Activated effector memory CD4-positive, alpha-beta T cell treated with anti-CD3 and anti-CD28 coated beads, Interleukin-2, amount 50 U/mL, for 16 hours (primary cell): Measurements from ENCODE around the gene ACTN4.

Experiments
- DNase-seq: peaks from one replicate; pipeline ENCODE4 v3.0.0-alpha.2; 2020

Gene ACTN4

DNA sequence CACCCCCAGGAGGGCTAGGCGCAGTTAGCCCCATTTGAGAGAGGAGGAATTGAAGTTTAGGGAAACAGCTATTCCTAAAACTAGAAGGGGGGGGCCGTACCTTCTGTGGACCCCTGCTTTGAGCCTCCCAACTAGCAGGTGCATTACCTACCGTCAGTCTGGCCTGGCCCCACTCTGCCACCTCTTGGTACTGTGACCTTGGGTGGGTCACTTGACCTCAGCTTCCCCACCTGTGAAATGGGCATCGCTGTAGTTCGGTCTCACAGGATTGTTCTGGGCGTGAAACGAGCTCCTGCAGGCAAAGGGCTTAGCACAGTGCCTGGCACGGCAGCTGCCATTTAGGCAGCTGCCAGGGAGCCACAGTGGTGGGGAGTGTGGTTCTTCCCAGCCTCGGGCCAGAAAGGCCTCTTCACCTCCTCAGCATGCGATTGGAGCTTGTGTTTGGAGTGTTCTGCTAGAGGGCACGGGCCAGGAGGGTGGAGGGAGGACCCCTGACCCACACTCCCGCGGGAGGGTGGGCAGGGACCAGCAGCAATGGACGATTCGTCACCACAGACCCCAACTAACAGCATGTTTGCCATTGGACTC is 64.8 kb downstream of the ACTN4 start:
- no peak for DNase-seq

GRCh38 chr19:38713227-38713649 is 65.8 kb downstream of the ACTN4 start:
- no peak for DNase-seq

DNA sequence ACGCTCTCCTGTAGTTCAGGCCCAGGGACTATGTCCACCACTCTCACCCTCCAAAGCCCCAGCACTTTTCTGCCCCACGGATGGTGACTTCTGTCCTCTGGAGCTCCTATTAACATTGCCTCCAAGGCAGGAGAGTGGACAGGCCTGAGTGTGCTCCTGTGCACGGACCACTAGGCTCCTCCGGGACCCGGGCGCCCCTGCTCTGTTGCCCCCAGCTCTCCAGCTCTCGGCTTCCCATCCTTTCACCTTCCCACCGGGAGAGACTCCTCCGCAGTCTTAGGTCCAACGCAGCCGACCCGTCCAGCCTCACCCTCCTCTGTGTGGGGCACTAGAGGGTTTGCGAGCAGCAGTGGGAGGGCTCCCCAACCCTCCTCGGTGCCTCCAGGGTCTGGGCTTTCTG is 66.4 kb downstream of the ACTN4 start:
- no peak for DNase-seq

DNA sequence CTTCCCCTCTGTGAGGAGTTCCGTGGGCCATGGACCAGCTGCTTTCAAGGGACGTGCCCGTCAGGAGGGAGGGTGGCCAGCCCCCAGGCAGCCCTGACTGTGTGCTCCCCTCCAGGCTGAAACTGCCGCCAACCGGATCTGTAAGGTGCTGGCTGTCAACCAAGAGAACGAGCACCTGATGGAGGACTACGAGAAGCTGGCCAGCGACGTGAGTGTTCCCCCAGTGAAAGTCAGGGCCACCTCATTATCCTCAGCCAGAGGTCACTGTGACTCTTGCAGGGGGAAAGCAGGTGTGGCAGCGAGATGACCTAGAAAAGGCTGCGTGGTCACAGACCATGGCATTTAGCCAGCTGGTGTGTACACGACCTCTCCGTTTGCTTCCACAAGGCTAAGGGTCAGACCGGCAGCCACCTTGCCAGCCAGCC is 66.9 kb downstream of the ACTN4 start:
- no peak for DNase-seq

GRCh38 chr19:38715555-38715954 is 68.1 kb downstream of the ACTN4 start:
- DNase-seq, result no peak

DNA sequence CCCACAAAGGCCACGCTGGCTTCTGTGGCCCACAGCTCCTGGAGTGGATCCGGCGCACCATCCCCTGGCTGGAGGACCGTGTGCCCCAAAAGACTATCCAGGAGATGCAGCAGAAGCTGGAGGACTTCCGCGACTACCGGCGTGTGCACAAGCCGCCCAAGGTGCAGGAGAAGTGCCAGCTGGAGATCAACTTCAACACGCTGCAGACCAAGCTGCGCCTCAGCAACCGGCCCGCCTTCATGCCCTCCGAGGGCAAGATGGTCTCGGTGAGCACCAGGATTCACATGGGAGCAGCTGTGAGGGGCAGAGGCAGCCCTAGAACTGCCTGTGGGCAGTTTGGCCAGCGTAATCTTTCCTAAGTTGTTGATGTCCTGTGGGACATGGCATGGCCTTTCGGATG is 69.6 kb downstream of the ACTN4 start:
- no peak for DNase-seq

DNA sequence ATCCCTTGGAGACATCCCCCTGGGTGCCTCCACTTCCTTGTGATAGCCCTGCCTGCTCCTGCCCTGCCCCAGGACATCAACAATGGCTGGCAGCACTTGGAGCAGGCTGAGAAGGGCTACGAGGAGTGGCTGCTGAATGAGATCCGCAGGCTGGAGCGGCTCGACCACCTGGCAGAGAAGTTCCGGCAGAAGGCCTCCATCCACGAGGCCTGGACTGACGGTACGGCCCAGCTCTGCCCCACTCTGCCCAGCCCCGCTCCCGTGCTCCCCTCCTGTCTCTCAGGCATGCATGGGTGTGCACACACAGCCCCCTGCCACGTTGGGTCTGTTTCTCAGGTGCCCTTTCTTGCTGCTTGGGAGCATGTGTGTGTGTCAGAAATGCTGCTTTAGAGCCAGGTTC is 70.4 kb downstream of the ACTN4 start:
- no peak for DNase-seq

- no peak for DNase-seq
Observed at GRCh38 chr19:38718747-38719543, 71.5 kb downstream of the ACTN4 start.

DNA sequence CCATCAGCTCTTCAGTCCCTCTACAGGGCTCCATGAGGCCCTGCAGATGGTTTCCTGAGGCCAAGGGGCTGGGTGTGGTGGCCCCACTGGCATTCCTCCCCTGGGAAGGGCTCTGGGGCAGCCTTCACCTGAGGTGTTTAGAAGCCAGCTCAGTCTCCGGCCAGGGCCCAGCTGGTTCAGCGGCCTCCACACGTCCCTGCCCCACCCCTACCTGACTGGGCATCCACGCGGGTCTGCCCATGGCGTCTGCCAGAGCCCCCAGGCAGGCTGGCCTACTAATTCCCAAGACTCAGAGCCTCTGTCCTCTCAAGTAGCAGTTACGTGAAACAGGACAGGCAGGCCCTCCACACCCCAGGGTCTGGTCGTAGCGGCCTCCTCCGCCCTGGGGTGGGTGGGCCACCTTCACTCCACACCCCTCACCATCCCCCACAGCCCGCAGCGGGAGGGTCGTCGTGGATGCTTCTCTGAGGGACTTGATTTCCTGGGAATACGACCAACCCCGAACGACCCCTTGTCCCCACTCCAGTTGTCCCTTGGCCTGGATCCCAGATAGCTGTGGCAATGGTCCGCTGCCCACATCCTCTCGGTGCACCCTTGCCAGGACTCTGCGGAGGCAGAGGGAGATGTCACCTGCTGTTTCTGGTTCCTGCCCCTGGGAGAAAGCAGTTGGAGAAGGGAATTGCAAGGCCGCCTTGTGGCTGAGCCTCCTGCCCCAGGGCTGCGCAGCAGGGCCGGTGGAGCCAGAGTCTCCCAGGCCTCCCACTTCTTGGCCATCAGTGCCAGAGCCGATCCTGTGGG is 72.5 kb downstream of the ACTN4 start:
- no peak for DNase-seq

DNA sequence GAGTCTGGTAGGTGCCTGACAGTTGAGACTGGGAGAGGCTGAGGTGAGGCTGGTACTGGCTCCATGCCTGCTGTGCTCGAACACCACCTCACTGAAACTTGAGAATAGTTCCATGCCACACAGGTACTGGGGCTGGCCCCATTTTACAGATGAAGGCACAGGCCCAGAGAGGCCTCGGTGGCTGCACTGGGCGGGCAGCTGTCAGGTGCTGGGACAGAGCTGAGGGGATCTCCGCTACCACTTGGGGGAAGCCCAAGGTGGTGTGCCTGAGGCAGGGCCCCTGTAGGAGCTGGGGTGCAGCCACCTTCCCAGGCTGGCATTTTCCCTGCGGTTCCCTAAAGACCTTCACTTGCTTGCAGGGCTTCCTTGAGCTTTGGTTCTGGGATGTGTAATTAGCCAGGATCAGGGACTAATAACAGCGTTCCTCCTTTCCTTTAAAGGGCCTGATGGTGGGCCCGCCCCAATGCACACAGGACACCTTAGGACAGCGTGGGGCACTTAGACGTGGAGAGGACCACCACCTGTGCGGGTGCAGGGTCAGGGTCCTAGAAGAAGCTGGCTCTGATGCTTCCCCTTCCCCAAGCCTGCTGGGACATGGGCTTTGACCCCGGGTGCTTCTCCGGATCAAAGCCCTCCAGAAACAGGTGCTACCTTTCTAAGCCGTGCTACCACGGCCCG is 73.2 kb downstream of the ACTN4 start:
- no peak for DNase-seq

DNA sequence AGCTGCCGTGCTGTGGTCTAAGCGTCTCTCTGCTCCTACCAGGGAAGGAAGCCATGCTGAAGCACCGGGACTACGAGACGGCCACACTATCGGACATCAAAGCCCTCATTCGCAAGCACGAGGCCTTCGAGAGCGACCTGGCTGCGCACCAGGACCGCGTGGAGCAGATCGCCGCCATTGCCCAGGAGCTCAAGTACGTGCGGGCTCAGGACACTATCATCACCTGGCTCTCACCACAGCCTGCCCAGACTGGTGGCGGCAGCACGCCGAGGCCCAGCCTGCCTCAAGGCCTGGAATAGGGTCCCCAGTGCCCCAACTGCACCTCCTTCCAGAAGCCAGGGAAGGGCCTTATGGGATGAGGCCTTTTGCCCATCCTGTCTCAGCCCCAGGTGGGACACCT is 74.0 kb downstream of the ACTN4 start:
- no peak for DNase-seq

- DNase-seq, result no peak
Observed at GRCh38 chr19:38721979-38722773, 74.7 kb downstream of the ACTN4 start.

- DNase-seq, result no peak
Observed at GRCh38 chr19:38722947-38723605, 75.6 kb downstream of the ACTN4 start.

- no peak for DNase-seq
Observed at GRCh38 chr19:38723606-38723965, 76.1 kb downstream of the ACTN4 start.

- no peak for DNase-seq
Observed at GRCh38 chr19:38723990-38724854, 76.8 kb downstream of the ACTN4 start.

DNA sequence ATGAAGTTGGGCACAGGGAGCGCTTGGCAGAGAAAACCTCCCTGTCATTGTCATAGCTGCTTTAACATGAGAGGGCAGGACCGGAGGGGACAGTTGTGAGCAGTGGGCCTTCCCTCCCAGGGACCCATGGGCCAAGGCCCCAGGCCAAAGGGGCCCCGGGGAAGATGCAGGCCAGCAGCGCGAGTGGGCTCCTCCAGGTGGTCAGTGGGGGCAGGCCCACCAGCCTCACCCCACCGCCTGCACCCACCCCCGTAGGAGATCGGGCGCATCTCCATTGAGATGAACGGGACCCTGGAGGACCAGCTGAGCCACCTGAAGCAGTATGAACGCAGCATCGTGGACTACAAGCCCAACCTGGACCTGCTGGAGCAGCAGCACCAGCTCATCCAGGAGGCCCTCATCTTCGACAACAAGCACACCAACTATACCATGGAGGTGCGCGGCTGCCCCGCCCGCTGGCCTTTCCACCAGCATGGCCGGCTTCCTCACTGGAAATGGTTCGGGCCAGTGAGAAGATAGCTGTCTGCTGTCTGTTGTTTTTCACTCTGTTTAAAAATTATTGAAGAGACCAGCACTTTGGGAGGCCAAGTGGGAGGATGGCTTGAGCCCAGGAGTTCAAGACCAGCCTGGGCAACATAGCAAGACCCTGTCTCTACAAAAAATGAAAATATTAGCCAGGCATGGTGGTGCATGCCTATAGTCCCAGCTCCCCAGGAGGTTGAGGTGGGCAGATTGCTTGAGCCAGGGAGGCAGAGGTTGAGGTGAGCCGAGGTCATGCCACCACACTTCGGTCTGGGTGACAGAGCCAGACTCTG is 78.2 kb downstream of the ACTN4 start:
- no peak for DNase-seq

DNA sequence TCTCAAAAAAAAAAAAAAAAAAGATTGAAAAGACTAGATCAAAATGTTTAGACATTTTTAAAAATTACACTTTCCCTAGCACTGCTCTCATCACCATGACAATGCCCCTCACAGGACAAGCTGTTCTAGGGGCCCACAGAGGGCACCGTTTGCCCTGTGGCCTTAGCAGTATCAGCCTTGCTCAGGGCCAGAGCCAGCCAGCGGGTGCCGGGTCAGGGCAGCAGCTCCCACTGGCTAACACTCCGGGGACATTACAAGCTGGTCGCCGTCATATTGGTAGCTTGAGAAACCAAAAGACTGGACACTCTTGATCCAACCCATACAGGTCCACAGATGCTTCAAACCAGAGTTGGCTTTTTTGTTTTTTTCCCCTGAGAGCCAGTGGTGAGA is 78.8 kb downstream of the ACTN4 start:
- DNase-seq, result no peak

DNA sequence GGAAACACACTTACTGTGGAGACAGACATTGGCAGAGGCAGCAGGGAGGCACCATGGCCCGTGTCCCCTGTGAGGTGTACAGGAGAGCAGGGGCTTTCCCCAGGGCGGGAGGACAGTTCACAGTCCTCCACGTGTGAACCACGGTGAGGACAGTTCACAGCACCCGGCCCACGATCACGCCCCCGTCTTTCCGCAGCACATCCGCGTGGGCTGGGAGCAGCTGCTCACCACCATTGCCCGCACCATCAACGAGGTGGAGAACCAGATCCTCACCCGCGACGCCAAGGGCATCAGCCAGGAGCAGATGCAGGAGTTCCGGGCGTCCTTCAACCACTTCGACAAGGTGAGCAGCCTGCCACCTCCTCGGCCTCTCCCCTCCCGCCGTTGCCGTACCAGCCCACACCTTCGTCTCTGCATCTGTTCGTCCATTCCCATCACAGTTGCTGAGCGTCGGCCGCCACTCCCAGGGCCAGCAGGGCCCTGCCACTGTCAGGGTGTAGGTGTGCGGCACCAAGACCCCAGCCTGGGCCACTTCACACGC is 79.4 kb downstream of the ACTN4 start:
- no peak for DNase-seq

DNA sequence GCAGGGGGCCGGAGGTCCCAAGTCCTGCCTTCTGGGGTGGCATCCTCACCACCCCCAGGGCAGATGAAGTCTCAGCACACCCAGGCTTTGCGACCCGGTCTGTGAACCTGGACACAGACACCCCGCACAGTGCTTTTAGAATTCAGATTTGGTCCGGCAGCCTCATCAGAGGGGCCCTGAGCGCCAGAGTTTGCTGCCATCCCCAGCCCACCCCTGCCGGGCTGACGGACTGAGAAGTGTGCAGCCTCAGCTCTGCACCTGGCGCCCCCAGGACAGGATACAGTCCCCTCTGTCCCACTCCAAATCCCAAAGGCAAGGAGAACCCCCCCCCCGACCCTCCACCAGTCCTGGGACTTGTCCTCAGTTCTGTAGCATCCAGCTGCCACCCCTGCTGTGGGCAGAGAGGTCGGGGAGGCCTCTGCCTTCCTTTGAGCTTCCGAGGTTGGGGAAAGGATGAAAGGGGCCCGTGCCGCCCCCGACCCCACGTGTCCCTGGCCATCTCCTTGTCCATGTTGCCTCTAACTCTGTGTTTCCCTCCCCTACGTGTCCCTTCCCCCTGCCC is 79.9 kb downstream of the ACTN4 start:
- no peak for DNase-seq
